NCI-H146 treated with DMSO at 0.1 percent for 48 hours (cell line): ENCODE measurements around the gene PLEKHA5.
"Not testable (repeated sequence)": the region's sequence is repeated elsewhere in the genome, so short reads cannot be mapped to it uniquely, and the experiment has no call there.

Experiments used
- DNase-seq: peaks from one replicate; lab custom pipeline; 2025; ENCODE audit not compliant: unreplicated experiment; lab: John Stamatoyannopoulos, UW

The PLEKHA5 gene

DNA sequence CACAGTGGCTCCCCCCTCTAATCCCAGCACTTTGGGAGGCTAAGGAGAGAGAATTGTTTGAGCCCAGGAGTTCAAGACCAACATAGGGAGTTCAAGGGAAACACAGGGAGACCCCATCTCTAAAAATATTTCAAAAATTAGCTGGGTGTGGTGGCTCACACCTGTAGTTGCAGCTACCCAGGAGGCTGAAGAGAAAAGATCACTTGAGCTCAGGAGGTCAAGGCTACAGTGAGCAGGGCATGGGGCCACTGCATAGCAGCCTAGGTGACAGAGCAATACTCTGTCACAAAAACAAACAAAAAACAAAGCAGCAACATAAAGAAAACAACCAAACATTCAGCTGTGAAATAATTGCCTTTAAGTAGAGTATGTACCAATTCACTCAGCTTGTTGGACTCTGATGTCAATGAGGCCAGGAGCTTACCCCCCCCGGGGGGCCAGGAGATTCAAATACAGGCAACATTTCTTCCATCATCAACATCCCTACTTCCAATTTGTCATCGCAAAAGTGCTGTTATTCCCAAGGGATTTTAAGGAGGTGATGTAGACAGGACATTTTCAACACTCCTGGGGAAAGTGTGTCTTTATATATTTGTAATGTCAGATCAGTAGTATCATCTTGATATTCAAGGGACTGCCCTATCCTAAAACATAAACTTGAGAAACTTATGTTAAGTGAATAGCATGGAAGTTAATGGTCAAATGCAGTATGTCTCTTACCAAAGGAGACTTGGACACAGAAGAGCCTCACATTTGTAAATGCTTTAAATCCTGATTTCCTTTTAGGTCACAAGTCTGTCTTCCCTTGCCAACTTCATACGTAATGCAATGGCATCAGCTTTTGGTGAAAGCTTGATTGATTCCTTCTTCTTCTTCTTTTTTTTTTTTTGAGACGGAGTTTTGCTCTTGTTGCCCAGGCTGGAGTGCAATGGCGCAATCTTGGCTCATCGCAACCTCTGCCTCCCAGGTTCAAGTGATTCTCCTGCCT, 269.1 kb downstream of the PLEKHA5 start:
- no peak for DNase-seq

DNA sequence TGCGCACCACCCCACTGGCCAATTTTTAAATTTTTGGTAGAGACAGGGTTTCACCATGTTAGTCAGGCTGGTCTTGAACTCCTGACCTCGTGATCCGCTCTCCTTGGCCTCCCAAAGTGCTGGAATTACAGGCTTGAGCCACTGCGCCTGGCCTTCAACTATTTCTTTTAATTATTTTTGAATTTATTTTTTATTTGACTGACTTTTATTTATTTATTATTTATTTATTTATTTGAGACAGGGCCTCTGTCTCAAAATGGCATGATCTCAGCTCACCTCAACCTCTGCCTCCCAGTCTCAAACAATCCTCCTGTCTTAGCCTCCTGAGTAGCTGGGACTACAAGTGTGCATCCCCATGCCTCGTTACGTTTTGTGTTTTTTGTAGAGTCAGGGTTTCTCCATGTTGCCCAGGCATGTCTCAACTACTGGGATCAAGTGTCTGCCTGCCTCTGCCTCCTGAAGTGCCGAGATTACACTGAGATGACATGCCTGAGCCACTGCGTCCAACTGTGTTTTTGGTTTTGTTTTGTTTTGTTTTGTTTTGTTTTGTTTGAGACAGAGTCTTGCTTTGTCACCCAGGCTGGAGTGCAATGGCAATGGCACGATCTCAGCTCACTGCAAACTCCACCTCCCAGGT, 271.2 kb downstream of the PLEKHA5 start:
- not testable (repeated sequence) for DNase-seq

DNA sequence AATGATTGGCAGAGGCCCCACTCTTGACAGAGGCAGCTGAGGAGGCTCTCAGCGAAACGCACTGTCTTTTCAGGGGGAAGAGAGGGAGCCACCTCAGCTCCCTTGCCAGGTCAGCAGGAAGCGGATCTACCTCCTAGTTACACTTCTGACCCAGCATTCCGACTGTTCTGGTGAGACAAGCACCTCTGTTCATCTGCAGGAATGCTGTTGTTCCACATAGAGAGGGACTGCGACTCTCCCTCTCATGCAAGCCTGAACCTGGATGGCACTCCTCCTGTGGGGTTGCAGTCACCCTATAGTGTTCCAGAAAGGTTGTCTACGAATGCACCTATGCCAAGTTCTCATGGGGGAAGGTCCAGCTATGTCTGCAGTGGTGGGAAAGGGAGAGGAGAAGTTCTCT, 272.7 kb downstream of the PLEKHA5 start:
- DNase-seq: no peak

DNA sequence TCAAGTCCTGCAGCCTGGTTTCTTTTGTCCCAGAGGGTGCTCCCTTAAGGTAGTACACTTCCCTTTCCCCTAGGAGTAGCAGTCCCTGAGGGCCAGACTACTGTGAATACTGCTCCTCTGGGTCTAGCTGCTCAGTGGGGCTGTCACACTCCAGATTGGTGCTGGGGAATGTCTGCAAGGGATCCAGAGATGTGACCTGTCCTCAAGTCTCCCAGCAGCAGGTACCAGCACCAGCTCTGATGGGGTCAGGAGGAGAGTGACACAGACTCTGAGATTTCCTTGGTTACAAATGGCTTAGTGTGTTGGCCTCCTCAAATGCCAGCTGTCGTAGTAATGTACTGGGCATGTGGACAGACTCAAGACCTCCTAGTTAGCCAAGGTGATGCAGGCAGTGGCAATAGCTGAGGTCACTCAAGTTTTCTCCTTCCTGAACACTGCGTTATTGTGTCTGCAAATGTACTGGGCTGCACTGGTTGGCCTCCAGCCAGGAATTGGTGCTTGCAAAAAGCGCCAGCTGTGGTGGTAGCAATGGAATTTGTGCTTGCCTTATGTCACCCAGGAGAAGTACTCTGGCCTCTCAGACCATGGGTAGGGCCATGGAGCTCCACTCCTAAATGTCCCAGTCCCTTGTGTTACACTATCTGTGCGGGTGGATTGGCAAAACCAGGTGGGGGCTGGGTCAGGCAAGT, 273.4 kb downstream of the PLEKHA5 start:
- no peak for DNase-seq

DNA sequence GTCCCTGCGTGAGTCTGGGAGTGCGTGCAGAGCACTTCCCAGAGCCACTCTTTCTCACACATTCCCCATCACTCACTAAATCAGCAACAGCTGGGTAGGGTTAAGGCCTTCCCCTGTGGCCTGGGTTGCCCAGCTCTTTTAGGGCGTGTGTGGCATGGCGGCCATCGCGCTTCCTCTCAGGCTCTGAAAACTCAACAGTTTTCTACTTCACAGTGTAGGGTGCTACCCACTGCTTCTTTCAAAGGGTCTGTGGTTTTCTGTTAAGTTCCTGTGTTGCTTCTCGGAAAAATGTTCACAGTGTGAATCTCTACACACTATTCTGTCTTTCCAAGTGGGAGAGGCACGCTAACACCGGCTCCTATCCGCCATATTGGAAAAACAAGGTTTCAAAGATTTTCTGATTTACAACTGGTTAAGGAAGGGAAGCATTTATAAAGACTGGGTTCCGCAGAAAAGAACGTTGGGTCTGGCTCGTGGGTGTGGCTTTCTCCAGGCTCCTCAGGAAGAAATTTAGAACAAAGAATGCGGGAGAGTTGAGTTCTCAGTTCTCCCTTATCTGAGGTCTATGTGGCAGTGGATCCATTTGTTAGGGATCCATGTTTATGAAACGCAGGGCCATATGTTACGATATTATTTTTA, 274.8 kb downstream of the PLEKHA5 start:
- DNase-seq: no peak

DNA sequence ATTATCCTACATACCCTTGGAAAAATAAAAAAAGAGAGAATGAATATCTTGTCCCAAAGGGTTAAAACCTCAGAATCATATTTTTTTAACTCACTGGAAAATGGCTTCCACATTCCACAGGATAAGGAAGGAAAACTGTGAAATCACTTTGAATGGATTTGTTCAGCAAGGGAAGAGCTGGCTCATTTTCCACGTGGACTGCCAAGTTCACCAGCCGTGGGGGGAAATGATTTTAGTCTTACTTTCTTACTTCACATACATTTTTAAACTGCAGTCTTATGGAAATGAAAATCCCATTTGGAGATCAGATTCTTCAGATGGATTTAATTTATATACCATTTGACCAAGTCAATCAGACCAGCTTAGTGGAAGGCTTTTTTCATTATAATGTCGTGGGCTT, 279.8 kb downstream of the PLEKHA5 start:
- no peak for DNase-seq

DNA sequence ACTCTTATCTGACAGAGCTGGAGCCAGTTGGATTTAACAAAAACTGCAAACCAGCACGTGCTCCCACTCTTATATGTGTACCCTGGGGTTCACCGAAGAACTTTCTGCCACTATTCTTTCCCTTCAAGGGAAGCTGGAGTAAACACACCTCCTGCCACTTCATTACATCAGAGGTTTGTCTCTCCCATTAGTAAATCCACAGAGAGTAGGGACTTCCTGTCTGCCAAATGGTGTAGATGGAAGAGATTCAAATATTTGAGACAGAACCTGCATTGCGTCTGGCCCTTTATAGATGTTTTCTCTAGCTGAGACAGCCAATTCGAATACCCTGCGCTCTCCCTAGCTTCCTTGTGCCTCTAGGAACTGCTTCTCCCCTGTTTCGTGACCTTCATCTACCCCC, 280.7 kb downstream of the PLEKHA5 start:
- no peak for DNase-seq

DNA sequence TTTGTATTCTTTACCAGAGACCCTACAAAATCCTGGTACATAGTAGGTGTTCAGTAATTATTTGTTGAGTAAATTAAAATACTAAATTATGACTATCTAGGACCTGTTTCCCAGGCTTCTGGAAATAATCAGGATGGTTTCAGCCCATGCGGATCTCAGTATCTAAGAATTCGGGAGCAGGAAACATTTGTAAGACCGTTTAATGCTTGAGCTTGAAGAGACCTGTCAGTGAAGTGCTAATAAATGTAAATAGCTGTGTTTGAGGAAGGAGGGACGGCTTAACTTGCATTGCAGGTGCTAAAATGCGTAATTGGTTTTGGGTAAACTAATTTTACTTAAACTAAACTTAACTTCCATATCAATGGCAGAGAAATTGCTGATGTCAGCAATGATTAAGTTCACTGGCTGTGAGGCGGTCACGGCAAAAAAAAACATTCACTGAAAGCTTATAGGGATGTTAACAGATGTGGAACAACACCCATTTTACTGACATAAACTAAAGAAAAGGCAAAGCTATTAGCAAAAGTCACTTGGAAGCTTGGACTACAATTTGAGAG, 281.2 kb downstream of the PLEKHA5 start:
- DNase-seq: no peak

DNA sequence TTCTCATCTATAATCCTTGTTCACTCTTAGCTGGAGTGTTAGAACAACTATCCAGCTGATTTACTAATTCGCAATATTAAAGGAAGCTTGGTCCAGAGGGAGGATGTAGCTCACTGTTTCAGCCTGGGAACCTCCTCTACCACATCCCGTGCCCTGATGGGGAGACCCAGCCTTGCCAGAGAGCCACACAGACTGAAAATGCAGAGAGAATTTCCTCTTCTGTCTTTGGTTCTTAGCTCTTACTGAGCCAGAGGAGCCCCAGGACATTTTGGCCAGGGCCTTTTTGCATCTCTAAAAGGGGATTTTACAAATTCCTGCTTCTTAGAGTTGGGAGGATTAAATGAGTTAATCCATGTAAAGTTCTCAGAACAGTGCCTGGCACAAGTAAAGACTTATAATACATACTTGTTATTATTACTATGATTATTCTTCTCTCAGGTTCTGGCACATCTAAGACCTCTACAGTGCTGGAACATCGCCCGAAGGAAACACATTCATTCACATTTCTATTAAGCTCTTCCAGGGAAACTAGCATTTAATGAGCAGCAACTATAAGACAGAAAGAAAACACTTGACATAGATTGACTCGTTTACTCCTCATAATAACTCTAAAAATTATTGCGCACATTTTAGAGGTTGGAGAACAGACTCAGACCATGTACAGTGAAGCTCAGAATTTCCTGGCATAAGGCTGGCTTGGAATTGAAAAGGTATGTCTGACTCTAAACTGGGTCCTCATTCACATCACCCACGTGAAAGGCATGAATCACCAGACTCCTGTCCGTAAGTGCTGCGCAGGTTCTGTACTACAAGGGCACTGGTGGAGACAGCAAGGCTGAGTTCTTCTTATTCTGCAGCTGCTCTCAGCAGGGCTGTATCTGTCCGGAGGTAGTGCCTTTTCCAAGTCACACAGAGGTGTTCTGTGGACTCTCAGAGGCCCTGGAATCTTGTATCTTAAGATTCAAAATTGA, 282.0 kb downstream of the PLEKHA5 start:
- no peak for DNase-seq

DNA sequence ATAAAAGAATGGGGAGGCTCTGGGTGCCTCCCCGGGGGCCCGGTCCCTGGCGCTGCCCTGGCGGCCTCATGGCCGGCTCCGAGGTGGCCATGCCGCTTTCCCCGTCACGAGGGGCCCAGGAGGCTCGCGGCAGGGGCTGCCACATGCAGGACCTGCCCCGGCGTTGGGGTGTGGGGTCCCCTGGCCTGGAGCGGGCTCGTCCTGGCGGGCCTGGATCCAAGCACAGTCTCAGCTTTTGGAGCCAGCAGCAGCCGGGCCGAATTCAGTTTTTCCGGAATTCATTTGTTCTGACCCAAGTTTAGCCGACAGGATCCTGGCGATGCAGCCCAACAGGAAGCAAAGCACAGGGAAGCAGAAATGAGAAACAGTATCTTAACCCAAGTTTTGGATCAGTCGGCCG, 283.3 kb downstream of the PLEKHA5 start:
- no peak for DNase-seq

DNA sequence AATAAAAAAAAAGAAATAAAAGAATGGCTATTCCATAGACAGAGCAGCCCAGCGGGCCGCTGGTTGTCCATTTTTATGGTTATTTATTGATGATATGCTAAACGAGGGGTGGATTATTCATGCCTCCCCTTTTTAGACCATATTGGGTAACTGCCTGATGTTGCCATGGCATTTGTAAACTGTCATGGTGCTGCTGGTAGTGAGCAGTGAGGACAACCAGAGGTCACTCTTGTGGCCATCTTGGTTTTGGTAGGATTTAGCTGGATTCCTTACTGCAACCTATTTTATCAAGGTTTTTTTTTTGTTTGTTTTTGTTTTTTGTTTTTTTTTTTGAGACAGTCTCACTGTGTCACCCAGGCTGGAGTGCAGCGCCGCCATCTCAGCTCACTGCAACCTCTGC, 284.0 kb downstream of the PLEKHA5 start:
- DNase-seq: not testable (repeated sequence)

DNA sequence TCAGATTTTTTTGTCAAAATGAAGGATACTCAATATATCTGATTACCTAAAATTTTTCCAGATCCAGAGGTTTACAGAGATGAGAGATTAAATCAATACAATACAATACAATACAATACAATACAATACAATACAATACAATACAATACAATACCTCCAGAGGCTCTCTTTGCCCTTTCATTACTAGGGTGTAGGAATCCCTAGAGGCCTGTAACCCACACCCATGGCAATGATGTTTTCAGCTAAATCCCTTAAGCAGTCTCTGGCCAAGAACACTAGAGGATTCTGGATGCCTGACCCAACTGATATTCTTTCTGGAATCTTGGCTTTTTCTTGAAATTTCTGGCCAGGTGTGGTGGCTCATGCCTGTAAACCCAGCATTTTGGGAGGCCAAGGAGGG, 286.0 kb downstream of the PLEKHA5 start:
- DNase-seq: no peak

DNA sequence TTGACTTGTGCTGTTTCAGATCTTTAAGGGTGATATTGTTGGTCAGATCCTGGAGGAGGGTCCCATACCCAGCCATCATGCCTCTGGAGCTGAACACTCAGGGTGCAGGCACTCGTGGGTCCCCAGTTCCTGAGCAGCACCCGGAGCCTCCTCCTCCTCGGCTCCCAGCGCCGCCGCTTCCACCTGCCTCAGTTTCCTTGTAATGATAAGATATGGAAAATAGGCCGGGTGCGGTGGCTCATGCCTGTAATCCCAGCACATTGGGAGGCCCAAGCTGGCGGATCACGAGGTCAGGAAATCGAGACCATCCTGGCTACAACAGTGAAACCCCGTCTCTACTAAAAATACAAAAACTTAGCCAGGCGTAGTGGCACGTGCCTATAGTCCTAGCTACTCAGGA, 289.6 kb downstream of the PLEKHA5 start:
- no peak for DNase-seq

DNA sequence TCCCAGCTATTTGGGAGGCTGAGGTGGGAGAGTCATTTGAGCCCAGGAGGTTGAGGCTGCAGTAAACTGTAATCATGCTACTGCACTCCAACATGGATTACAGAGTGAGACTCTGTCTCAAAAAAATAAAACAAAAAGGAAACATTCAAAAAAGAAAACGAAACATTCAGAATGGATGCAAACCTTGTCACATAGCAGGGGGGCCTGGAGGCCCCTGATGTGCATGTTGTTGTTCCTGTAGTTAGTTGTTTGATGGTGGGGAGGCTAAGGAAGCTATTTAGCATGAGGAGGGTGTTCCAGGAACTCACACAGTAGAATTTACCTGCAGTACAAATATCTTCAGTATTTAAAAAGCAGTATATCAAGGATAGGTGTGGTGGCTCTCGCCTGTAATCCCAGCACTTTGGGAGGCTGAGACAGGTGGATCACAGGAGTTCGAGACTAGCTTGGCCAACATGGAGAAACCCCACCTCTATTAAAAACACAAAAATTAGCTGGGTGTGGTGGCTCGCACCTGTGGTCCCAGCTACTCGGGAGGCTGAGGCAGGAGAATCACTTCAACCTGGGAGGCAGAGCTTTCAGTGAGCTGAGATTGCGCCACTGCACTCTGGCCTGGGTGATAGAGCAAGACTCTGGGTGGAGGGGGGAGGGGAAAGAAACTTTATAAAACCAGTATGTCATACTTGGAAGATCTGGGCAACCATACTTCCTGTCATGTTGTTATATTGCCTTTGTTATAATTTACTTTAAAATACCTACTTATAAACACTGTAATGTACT, 292.2 kb downstream of the PLEKHA5 start:
- no peak for DNase-seq

DNA sequence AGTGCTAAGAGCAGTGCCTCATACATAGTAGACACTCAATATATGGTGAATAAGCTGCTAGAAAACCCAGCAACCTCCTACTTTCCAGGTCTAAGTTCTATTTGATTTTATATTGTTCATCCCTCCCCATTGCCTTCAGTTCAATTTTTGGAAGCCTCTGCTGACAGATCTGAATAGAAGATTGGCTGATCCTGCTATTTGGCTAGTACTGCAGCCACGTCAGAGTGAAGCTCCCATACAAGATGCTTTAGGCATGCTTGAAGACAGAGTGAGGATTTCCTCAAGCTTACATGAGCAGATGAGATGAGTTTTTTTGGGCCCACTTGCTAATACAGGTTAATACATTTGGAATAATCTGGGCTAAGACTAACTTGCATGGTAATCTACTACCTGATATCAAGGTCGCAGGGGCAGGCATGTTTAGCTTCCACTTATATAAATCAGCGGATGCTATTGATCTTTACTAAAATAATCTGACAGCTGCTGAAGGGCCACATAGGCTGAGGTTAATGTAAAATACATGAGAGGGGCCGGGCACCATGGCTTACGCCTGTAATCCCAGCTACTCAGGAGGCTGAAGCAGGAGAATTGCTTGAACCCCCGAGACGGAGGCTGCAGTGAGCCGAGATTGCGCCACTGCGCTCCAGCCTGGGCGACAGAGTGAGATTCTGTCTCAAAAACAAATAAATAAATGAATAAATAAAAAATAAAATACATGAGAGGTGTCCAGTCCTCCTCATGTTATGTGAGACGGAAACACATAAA, 293.8 kb downstream of the PLEKHA5 start:
- DNase-seq: no peak
